Osteocyte (in vitro differentiated cells): Measurements from ENCODE around the gene ADCY2. TPM values are rescaled to one million over a fixed set of nuclear protein-coding genes. Genes with fewer than 3 reads are reported as not detected.

Source experiments
- DNase-seq: peaks from one replicate; pipeline ENCODE4 v3.0.0; 2021; ENCODE audit warnings: mixed read lengths; ENCODE audit not compliant: unreplicated experiment; ENCODE audit errors: extremely low spot score
- H3K27ac Mint-ChIP-seq: one replicate; pipeline ENCODE4 v1.8.0; 2021; ENCODE audit warnings: mild to moderate bottlenecking, mixed read lengths; ENCODE audit not compliant: unreplicated experiment
- H3K27me3 Mint-ChIP-seq: one replicate; pipeline ENCODE4 v1.8.0; 2021; ENCODE audit warnings: mixed read lengths; ENCODE audit not compliant: unreplicated experiment
- H3K36me3 Mint-ChIP-seq: one replicate; pipeline ENCODE4 v1.8.0; 2021; ENCODE audit warnings: mixed read lengths; ENCODE audit not compliant: unreplicated experiment
- H3K4me1 Mint-ChIP-seq: one replicate; pipeline ENCODE4 v1.8.0; 2021; ENCODE audit warnings: mixed read lengths; ENCODE audit not compliant: unreplicated experiment
- H3K4me3 Mint-ChIP-seq: one replicate; pipeline ENCODE4 v1.8.0; 2021; ENCODE audit warnings: mild to moderate bottlenecking, moderate library complexity, mixed read lengths; ENCODE audit not compliant: unreplicated experiment
- H3K9me3 Mint-ChIP-seq: one replicate; pipeline ENCODE4 v1.8.0; 2021; ENCODE audit warnings: mixed read lengths; ENCODE audit not compliant: unreplicated experiment
- CTCF ChIP-seq: fragments of 200-600 bp; sonication (generic); IDR thresholded peaks from 2 replicates; pipeline ENCODE4 v1.5.0; 2021; ENCODE audit warnings: antibody characterized with exemption, mild to moderate bottlenecking, moderate library complexity
- total RNA-seq: library from RNA; stranded (reverse); gene quantifications from 2 replicates; pipeline ENCODE4 v1.2.1, GENCODE V29; 2021

The ADCY2 gene
- total RNA-seq, 1 donor from 2014 or later: not detected

- TF ChIP-seq CTCF: peak; percentile 93
- no peaks in the 10 kb centered on the region for H3K4me1 Mint-ChIP-seq
These were observed 350.1 kb downstream of the ADCY2 start for GRCh38 chr5:7745882-7746610.

GRCh38 chr5:7747728-7748127 lies 351.8 kb downstream of the ADCY2 start:
- Mint-ChIP-seq H3K4me3 (no peak overlapping the region), H3K27me3 (peaks cover 33% of the 10 kb centered on the region), H3K9me3 (no peaks in the 10 kb centered on the region), H3K36me3 (no peaks in the 10 kb centered on the region), H3K27ac (no peak overlapping the region), H3K4me1 (no peaks in the 10 kb centered on the region)
- no peak for TF ChIP-seq CTCF
- no peak for DNase-seq

More at GRCh38 chr5:7745882-7746610, 350.1 kb downstream of the ADCY2 start:
- Mint-ChIP-seq H3K27ac (no peak overlapping the region), H3K27me3 (peaks cover 26% of the 10 kb centered on the region), H3K36me3 (no peaks in the 10 kb centered on the region), H3K9me3 (no peaks in the 10 kb centered on the region), H3K4me3 (no peak overlapping the region)
- DNase-seq: no peak

GRCh38 chr5:7749626-7750025 lies 353.7 kb downstream of the ADCY2 start:
- H3K9me3 Mint-ChIP-seq: no peaks in the 10 kb centered on the region
- no peaks in the 10 kb centered on the region for H3K36me3 Mint-ChIP-seq
- H3K27me3 Mint-ChIP-seq: peaks cover 43% of the 10 kb centered on the region
- no peak for DNase-seq
- H3K27ac Mint-ChIP-seq: no peak overlapping the region
- no peak overlapping the region for H3K4me3 Mint-ChIP-seq
- no peaks in the 10 kb centered on the region for H3K4me1 Mint-ChIP-seq
- TF ChIP-seq CTCF: no peak

GRCh38 chr5:7751874-7752273 lies 355.9 kb downstream of the ADCY2 start:
- no peak for TF ChIP-seq CTCF
- no peaks in the 10 kb centered on the region for H3K36me3 Mint-ChIP-seq
- H3K9me3 Mint-ChIP-seq: no peaks in the 10 kb centered on the region
- H3K4me3 Mint-ChIP-seq: no peak overlapping the region
- H3K4me1 Mint-ChIP-seq: no peaks in the 10 kb centered on the region
- no peak overlapping the region for H3K27ac Mint-ChIP-seq
- DNase-seq: no peak
- peaks cover 45% of the 10 kb centered on the region for H3K27me3 Mint-ChIP-seq

- no peak for TF ChIP-seq CTCF
- H3K4me1 Mint-ChIP-seq: no peaks in the 10 kb centered on the region
- no peak for DNase-seq
- H3K27ac Mint-ChIP-seq: no peak overlapping the region
- H3K9me3 Mint-ChIP-seq: no peaks in the 10 kb centered on the region
- no peaks in the 10 kb centered on the region for H3K36me3 Mint-ChIP-seq
- peaks cover 40% of the 10 kb centered on the region for H3K27me3 Mint-ChIP-seq
- H3K4me3 Mint-ChIP-seq: no peak overlapping the region
These were observed 357.2 kb downstream of the ADCY2 start for GRCh38 chr5:7753181-7753580.
